GM21367 (cell line): ENCODE data around the gene FKBP11.

Experiments
- ATAC-seq: cut with Tn5 transposase; IDR thresholded peaks from one replicate; pipeline ENCODE4 v1.9.1; 2021; ENCODE audit not compliant: unreplicated experiment

FKBP11 gene

DNA sequence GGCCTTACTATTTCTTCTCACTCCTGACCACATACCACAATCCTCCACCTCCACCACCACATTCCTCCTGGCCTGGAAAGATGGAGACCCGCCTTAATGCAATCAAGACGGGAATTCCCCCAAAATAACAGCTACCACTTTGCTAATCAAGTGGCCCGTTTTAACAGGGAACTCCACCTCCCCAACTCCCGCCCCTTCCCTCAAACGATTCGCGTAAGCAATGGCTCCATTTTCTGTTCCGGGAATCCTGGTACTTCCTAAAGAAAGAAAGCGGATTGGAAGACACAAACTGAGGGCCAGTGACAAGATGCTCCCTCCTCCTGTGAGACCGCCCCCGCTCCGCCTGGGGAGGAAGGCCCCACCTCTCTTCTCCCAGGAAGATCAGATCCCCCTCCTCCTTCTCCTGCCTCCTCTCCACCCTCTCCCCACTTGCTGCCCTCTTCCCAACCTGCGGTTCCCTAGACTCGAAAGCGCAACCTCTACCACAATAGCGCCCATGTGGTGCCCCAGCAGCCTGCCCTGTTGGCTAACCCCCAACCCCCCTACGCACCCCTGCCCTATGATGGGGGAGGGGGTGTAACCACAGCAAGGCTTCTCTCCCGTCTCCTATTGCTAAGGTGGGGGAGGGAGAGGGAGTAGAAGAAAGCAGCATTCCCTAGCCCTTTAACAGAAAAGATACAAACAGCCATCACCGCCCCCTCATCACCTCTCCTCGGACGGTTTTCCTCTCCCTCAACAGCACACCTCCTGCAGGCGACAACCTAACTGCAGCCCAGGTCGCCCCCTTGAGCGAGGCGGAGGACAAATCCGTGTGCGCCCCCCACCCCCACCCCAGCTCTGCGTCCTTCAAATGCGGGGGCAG lies 31.2 kb upstream of the FKBP11 start:
- peak; percentile 25 for ATAC-seq

DNA sequence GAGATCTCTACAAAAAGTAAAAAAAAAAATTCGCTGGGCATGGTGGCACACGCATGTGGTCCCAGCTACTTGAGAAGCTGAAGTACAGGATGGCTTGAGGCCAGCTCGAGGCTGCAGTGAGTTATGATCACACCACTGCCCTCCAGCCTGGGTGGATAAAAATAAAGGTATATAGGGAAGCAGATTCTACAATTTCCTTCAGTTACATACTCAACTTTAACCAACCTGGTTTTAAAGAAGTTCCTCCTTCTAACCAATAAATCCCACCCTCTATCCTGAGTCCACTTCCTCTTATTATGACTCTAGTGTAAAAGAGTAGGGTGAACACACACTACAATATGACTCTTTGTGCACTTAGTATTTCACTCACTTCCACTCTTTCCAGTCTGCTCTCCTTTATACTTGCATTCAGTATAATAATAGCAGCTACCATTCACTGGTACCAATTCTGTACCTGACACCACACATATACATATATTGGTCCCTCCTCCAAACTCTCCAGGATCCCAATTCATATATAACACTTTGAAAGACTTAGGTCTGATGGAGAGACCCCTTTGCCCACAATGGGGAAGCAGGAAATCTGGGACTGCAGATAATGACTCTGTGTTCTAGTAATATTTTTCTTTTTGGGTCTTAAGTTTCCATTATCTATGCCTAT lies 29.7 kb upstream of the FKBP11 start:
- no peak for ATAC-seq

DNA sequence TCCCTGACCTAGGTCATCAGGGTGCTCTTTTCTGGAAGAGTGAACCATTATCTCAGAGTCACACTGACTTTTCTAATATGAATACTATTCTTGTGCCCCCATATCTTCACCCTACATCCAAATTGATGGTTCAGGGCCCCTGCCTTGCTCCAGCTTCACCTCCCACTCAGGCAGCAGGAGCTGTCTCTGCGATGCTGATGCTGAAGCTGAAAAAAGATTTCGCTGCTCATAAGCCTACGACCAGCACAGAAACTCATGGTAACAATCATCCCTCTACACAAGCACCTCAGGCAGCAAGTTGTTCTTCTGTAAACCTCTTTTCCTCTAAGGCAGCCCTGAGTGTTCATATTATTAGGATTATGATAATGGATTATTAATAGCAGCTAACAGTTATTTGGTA lies 28.8 kb upstream of the FKBP11 start:
- ATAC-seq, result no peak

DNA sequence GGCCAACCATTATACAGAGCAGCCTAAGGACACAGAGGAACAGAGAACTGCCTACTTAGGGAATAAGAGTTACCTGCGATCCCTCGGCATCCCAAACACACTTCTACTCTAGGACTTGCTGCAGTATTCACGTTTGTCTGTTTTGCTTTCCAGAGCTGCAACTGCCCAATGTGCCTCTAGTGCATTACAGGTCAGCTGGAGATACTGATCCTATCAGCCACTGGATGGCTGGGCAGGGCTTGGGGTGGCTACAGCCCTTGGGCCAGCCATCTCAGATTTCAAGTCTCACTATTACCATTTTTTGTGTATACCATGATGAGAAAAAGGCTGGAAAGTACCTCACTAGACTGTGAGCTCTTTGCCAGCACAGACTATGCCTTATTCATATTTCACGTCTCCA lies 27.4 kb upstream of the FKBP11 start:
- no peak for ATAC-seq

DNA sequence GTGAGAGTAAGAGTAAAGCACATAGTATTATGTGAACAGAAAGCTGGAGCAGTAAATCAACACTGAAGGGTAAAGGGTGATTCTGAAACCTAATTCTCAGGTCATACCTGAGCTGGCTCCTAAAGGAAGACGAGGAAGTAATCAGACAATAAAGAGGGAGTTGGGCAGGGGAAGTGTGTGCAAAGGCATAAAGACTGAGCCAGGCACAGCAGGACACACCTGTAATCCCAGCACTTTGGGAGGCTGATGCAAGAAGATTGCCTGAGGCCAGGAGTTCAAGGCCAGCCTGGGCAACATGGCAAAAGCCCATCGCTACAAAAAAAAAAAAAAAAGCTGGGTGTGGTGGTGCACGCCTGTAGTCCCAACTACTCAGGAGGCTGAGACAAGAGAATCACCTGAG lies 22.4 kb upstream of the FKBP11 start:
- no peak for ATAC-seq

DNA sequence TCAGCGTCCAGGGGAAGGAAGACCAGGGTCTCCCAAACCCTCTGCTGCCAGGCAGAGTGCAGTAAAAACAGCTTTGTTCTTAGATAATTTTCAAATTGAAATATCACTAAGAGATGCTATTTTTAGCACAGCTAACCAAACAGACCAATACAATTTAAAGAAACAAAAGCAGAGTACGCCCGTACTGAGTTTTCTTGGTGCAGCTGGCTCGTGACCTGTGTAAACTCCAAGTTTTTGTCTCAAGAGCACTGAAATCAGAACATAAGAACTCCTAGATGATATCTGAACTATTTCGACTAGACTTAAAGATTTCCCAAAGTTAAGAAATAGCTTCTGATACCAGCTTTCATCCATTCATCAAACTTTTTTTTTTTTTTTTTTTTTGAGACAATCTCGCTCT lies 21.7 kb upstream of the FKBP11 start:
- ATAC-seq, result no peak

DNA sequence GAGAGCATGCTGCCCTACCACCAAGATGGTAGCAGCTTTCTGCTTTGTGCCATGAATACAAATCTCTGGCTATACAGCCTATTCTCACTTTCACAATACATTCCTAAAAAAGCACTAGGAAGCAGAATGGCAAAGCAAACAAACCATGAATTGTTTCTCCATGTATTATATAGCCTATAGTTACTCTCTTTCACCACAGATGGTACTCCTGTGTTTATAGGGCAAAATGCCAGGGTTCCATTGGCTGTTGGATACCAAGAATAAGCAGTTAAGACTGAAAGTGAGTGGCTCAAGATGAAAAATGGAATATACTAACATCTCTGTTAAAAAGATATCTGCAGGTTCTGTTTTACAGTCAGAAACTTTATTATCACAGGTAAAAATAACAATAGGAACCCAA lies 20.9 kb upstream of the FKBP11 start:
- ATAC-seq, result no peak

DNA sequence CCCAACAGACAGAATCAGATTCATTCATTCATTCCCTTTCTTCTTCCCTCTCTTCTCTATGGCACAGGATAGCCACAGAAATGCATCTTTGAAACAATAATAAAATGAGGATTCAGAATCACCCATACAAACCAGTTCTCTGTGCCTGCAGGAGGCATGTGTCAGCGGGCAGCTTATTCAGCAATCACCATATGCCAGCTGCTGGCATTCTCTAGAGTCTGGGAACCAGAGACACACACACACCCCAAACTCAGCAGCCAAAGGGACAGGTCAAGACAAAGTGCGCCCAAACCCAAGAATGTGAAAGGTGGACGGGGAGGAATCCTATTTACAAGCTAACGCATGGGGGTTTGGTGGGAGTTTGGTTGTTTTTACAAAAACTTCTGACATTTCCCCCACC lies 17.9 kb upstream of the FKBP11 start:
- ATAC-seq, result no peak

DNA sequence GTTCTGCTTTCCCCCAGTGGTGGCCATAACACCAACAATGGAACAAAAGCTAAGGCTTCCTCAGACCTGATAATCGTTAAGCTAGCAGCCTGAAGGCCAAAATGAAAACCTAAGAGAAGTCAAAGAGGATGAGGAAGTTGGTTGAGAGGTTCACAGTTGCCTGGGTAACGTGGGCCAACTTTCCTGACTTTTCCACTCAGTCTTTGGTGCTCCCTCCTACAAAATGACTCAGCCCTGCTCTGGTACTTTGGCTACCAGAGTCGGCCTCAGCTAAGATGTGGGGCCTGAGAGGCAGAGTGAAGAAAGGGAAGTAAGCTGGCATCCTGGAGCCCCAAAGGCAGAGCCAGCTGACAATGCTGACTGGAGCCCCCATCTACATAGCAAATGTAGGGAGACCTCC lies 14.9 kb upstream of the FKBP11 start:
- no peak for ATAC-seq

DNA sequence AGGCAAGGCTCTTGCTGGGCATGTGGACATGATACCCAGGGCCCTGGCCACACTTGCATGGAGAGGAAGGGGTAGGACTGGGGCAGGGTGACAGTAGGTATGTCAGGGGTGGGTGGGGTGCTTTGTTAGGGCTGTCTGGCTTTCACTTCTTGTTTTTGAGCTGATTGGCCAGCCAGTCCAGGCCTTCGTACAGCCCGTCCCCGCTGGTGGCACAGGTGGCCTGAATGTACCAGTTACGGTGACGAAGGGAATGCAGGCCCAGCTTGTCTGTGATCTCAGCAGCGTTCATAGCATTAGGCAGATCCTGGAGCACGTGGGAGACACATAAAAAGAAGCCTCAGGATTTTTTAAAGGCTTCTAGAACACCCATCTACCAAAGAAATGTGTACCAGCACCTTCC lies 13.5 kb upstream of the FKBP11 start:
- no peak for ATAC-seq

DNA sequence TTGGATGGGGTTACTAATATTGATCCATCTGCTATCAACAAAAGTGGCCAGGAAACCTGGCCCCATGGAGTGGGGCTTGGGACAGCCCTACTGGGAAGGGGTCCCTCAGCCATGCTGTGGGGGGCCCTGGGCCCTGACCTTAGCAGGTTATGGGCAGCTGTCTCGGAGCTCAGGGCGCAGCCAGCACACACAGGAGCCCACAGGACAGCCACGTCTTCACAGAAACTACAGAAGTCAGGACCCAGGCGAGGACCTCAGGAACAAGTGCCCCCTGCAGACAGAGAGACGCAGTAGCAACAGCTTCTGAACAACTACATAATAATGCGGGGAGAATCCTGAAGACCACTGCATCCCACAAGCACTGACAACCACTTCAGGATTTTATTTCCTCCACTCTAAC lies 11.9 kb upstream of the FKBP11 start:
- ATAC-seq, result no peak

DNA sequence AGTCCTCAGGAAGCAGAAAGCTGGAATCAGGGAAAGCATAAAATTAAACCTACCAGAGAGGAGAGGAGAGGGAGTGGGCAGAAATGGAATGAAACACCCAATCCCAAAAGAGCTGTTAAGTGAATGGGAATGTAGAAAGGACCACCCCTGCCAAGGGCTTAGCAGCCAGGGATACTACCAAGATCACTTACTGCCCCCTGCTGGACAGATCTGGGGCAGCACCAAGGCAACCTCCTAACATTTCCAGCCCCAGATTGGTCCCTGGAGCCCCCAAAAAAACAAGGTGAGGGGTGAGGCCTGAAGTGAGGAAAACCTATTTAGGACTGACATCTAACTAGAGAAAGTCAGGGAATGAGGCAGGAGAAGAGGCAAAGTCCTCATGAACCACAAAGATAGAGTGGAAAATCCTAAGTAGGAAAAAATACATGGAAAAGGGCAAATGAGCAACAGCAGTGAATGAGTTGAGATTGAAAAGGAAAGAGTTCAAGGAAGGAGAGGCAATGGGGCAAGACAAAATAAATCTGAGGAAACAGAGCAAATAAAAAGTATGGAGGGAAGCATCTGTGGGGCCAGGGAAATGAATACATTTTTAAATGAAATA lies 11.2 kb upstream of the FKBP11 start:
- no peak for ATAC-seq

DNA sequence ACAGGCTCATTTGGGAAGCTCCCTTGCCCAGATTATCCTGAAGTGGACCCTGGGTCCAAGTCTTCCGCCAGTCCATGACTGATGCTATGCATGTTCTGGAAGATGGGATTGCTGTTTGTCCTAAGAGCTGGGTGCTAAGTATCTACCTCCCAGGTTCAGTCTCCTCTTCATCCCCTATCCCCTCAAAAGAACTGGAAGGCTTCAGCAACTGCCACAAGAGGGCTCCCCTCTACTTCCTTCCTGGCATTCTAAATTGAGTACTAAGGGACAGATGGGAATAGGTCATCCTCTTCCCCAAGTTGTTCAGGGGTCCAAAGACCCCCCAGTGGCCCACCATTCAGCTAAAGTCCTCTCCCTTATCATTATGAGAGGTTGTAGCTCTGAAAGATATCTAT lies 9.0 kb upstream of the FKBP11 start:
- ATAC-seq, result no peak

DNA sequence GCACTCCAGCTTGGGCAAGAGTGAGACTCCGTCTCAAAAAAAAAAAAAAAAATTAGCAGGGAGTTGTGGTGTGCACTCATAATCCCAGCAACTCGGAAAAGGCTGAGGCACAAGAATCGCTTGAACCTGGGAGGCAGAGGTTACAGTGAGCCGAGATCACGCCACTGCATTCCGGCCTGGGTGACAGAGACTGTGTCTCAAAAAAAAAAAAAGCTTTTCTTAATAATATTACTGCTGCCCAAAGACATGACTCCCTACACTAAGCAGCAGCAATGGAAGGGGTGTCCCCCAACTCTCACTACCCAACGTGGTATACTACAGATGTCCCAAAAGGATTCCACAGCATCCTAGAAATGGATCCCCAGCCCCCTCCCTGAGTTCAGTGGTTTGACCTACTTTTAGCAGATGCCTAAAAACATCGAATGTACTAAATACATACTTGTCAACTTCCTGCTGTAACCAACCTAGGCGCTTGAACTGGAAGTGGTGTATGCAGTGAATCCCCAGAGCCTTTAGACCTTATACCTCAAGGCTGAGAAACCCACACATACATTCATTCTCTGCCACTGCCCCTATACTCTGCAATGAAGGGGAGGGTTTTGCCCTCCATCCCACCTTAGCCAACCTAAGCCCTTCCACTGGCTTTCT lies 8.5 kb upstream of the FKBP11 start:
- ATAC-seq, result no peak

DNA sequence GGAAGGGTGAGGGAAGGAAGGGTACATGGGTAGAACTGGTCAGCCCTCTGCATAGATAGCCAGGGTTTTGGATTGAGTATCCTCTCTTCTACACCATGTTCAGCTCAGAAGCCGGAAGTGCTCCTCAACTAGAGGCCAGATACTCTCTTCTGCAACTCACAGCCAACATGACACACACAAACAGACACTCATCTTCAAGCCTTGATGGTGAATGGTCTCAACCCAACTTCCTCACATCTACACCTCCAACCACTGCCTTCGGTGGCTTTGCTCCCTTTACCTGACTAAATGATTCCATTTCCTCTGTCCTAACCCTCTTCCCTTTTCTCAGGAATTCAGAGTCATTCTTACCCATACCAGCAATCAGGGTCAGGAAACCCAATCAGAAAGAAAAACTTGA lies 7.6 kb upstream of the FKBP11 start:
- ATAC-seq, result no peak

DNA sequence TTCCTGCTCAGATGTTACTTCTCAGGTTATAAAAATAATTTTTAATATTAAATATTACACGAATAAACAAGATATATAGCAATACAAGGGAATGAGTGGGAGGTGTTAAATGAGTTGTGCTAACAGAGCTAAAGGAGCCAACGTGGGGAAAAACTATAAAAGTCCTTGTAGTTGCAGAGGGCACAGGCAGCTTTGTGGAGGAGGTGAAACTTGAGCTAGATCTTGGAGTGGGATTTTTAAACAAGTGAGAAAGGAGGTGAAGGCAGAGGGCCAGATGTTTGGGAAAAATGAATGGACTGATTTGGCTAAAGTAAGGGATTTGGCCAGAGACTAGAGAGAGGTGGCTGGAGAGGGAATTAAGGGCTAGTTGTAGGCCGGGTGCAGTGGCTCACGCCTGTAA lies 5.2 kb upstream of the FKBP11 start:
- no peak for ATAC-seq

DNA sequence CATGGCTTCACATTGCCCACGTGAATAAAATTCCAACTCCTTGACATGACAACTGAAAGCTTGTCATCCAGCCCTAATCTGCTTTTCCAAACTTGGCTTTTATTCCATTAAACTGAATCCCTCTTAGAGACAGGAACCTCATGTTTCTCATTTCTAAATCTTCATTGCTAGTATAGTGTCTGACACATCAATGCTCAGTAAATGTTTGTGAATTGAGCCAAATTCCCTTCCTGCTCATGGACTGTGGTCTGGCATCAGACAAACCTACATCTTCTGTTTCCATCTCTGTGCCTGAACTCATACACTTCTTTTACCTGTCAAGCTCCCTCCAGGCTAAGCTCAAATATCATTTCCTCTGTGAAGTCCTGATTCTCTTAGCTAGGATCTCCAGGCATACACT lies 4.3 kb upstream of the FKBP11 start:
- ATAC-seq, result no peak

DNA sequence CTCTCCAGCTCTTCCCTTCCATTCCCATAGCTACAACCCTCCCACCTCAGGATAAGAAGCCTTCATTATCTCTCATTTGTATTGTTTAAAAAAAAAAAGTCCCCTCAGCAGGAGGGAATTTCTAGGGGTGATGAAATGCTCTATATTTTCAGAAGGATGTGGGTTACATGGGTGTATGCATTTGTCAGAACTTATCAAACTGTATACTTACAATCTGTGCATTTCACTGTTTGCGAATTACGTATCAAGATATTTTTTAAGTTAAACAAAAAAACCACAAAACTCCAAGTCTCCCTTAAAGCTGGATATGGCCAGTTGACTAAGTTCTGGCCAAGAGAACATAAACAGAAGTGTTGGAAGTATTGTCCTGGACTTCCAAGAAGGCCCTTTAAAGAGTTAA lies 2.0 kb upstream of the FKBP11 start:
- no peak for ATAC-seq

DNA sequence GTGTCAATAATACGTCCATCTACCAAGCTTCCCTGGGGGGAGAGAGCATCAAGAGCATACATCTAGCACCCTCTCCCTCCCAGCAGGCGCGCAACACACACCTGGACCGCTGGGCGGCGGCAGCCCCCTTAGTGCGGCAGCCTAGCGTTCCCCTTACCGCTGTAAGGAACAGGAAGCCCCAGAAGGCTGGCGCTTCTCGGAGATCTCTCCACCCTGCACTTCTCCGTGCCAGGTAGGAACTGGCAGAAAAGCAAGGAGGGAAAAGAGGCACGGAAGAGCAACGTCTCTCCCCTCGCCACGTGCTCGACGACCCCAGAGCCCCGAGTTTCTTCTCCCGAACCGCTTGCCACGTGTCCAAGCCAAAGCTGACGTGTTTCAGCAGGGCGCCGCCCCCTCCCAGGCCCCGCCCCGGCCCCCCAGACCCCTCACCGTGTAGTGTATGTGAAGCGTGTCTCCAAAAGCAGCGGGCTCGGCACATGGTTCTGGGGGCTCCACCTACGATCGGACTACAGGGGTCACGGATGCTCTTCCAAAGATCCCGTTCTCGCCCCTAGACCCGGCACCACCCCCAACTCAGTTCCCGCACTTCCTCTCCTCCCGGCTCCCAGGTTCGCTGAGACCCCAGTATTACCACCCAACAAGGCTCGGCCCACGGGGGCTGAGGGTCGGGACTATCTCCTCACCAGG lies 532 bp downstream of the FKBP11 start:
- ATAC-seq, result peak; percentile 74

DNA sequence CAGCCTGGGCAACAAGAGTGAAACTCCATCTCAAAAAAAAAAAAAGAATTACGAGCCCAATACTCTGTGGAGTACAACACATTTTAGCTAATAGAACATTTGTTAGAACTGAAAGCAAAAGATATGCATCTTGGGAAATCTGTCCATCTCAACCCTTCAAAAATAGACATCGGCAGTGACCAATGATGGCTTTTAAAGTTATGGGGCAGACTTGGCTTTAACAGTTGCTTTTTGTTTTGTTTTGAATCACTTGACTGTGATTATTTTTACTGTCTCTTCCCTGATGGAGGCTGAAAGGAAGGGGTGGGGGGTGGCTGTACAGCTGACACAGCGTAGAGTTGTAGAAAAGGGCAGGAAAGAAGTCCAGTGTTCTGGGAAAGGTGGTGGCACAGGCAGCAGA lies 2.2 kb downstream of the FKBP11 start:
- ATAC-seq, result no peak

DNA sequence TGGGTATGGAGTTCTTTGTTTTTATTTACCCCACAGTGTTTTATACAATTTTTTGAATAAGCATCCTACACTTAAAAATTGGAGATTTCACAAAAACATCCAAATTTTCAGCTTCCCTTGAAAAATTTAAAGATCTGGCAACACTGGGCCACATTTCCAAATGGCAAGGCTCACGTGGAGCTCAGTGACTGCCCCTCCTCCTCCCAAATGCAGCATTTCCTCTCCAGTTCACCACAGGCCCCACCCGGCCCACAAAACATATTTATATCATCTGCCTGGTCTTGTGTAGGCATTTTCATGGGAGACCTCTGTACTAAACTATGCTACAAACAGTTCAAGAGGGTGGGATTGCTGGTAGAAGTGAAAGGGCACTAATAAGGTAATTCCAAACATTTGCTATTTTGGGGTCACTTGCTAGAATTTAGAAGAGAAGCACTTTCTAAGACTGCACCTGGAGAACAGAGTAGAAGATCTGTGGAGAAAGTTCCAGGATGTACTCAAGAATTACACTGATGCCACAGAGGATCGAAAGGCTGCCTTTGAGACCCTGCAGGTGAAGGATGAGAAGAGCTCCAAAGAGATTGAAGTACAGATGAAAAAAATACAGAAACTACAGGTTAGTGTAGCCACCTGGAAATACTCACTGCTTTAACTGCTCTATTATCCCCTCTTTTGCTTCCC lies 7.3 kb downstream of the FKBP11 start:
- no peak for ATAC-seq
